GM15510 (cell line): ENCODE data around the gene RASA3.

ENCODE experiments used
- POLR2A ChIP-seq: IDR thresholded peaks from 3 replicates; pipeline ENCODE4 v1.6.1; 2011; ENCODE audit warnings: borderline replicate concordance; ENCODE audit not compliant: insufficient read length; ENCODE audit errors: extremely low read depth

Gene RASA3

DNA sequence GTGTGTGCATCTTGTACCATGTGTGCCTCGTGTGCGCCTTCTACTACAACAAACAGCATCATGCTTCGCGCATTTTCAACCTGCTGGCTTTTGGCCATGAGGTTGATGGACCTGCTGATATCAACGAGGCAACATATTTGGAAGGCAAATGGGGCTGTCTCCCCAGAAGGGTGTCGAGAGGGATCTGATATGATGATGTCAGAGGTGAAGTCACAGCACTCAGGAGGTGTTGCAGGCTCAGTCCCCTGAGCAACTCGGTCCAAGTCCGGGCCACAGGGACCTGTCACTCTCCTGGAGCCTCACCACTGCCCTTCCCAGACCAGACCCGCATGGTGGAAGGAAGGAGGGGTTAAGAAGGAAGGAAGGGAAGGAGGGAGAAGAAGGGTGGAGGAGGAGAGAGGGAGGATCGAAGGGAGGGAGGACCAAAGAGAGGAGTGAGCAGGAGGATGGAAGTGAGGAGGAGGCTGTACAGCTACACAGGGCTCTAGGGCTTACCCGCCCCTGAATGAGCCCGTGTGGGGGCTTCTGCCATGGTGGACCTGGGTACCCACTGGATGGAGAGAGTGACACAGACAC, 151.8 kb downstream of the RASA3 start:
- no peak for TF ChIP-seq POLR2A

DNA sequence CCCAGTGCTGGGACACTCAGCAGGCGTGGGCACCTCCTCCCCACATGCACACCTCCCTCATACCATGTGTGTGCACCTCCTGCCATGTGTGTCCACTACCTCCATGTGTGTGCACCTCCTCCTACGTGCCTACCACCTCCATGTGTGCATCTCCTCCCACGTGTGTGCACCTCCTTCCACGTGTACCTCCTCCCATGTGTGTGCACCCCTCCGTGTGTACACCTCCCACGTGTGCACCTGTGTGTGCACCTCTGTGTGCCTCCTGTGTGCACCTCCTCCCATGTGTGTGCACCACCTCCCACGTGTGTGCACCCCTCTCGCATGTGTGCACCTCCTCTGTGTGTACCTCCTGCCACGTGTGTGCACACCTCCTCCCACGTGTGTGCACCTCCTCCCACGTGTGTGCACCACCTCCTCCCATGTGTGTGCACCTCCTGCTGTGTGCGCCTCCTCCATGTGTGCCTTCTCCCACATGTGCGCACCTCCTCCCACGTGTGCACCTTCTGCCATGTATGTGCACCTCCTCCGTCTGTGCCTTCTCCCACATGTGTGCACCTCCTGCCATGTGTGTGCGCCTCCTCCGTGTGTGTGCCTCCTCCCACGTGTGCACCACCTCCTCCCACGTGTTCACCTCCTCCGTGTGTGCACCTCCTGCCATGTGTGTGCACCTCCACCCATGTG, 152.5 kb downstream of the RASA3 start:
- no peak for TF ChIP-seq POLR2A

DNA sequence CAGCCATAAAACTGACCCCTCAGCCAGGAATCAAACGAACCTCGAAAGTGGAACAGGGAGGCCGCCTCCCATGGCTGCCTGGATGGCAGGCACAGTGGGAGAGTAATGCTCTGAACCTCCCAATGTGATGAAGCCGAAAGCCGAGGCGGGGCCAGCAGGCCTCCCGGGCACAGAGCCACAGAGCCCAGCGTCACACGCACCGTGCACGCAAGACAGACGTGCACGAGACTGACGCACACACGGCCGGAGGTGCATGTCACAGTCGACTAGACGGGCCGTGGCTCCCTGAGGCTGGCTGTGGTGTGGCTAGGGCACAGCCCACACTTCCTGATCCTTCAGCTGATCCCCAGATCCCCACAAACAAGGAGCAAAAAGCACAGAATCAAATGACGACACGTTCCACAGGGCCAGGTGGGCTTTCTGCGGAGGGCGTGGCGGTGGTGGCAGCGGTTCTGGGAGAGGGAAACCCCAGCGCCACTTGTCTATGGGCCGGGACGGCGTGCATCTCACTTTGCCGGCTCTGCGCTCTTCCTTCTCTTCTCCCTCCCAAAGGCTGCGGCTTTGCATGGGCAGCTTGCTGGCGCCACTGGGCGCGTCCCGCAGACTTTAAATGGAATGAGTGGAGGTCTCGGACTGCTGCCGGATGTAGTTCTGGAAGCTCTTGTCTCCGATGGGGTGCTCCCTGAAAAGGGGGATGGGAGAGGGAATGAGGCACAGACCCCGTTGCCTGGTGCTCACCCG, 153.5 kb downstream of the RASA3 start:
- TF ChIP-seq POLR2A = no peak

DNA sequence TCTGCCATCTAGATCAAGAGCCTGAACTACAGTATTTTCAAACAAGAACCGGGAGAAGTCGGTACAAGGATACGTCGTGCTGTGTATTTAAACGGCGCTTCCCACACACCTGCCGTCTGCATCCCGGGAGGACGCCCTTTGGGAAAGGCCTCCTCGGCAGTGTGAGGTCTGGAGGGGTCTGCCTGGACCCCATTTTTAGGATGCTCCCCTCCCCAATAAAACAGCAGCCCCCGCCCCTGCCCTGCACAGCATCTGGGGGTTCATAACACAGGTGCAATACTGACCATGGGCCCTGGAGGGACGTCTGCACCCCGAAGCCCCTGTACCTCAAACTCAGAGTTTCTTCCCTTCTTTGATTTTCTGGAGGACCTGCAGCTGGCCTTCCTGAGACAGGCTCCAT, 154.4 kb downstream of the RASA3 start:
- no peak for TF ChIP-seq POLR2A

DNA sequence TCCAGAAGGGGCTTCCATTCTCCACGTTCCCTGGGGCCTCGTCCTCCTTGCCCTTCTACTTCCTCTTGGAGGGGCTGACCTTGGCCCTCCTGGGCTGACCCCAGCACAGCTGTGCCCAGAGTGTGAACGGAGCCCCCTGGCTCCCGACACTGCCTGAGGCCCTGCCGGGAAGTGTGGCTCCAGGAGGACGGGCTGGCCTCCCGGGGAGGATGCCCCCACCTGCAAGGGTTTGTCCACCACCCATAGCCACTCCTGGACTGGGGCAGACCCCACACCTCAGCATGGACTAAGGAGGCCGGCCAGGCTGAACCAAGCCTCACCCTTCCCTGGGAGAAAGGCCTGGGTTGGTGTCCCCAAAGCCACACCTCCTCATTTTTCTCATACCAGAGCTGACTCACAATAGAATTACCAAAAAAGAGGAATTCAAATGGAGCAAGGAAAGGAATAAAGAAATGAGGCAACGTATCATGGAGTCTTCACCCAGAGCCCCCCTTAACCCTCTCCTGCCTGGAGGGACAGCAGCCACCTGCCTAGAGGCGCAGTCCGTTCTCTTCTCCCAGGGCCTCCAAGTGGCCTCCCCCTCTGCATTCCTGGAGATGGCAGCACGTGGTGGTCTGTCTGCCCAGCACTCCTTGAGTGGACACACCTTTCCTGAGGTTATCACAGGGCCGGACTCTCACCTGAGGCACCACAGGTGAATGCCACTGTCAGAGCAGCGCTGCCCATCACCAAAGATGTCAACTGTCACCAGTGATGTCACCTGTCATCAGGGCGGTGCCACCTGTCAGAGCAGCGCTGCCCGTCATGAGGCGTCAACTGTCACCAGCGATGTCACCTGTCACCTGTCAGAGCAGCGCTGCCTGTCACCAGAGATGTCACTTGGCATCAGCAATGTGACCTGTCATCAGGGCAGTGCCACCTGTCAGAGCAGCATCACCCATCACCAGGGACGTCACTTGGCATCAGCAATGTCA, 155.4 kb downstream of the RASA3 start:
- TF ChIP-seq POLR2A = no peak

DNA sequence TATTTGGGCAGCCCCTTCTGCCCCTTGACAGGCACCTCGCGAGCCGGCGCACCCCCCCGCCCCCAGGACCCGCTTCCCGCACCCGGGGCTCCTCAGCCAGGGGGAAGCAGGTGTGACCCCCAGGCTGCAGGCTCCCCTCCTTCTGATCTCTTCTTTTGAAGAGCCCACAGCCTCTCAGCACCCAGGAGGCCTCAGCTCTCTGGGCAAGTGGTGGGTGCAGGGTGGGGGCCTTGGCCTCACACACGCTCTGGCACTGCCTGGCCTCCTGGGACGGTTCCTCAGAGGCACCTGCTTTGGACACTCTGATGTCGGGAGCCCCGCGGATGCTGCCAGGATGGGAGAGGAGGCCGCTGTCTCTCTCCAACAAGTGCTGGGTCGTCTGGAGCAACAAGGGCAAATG, 157.0 kb downstream of the RASA3 start:
- TF ChIP-seq POLR2A = no peak

DNA sequence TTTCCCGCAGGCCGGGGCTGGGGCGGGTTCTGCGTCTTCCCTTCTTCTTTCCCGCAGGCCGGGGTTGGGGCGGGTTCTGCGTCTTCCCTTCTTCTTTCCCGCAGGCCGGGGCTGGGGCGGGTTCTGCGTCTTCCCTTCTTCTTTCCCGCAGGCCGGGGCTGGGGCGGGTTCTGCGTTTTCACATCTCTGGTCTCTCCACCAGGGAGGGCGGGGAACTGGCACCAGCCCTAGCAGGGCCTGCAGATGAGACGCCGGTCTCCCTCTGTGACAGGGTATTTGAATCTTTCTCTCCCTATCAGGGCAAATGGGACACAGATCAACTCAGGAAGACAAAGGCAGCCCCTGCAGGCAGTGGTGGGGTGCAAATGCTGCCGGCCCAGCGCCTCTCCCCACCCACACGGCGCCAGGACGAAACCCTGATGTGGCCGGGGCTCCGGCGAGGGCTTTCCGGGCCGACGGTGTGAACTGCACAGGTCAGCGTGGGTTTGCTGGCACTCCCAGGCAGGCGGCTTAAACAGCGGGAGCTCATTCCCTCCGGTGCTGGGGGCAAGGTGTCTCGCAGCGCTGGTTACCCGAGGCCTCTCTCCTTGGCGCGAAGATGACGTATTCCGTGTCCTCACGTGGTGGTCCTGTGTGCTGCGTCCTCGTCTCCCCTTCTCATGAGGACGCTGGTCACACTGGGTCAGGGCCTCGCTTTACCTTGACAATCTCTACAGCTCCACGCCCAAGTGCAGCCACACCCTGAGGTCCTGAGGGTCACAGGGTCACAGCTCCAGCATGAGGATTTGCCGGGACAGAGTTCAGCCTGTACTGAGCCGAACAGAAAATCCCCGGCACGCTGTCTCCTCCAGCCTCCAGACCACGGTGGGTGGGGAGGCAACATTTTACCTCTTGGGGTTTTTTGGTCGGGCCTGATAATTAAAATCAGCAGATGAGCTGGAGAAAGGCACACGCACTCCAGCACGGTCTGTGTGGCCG, 157.8 kb downstream of the RASA3 start:
- TF ChIP-seq POLR2A = no peak

DNA sequence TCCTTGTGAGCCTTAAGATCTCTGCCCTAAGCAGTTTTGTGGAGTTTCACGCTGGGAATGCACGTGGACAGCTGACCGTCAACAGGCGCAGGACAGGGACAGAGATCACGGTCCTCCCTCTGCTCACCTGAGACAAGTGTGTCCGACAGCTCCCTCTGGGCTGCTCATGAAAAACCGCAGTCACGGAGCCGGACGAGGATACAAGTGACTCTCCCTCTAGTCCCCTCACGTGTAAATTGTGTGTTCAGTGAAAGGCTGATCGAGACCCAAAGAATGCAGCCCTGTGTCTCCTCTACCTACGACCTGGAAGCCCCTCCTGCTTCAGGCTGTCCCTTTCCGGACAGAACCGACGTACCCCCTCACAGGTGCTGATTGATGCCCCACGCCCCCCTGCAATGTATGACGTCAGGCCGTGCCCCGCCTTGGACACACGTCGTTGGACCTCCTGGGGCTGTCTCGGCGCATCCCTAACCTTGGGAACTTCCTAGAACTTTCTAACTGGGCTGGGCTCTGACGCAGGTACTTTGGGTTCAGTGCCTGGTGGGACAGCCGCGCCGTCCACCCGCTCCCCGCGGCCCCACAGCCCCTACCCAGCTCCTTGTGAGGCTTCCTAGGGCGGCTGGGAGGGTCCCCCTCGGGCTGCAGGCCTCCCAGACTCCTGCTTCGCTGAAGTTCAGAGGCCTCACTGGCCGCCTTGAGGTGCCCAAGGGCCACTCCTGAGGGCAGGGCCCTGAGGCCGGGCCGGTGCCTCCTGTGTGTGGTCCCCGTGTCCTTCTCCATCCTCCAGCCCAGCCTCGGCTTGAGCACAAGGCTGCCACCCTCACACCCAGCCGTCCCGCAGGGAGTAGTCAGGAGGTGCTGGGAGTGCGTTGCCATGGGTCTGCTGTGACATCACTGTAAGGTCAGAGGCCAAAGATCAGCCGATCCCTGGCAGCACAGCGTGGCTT, 158.9 kb downstream of the RASA3 start, which contains the start of gene C13orf46:
TSS of gene C13orf46 (minus strand) at position 859 of the 947 bp plus-strand sequence. CDS start at position 780, 79 bp downstream.
- no peak for TF ChIP-seq POLR2A

DNA sequence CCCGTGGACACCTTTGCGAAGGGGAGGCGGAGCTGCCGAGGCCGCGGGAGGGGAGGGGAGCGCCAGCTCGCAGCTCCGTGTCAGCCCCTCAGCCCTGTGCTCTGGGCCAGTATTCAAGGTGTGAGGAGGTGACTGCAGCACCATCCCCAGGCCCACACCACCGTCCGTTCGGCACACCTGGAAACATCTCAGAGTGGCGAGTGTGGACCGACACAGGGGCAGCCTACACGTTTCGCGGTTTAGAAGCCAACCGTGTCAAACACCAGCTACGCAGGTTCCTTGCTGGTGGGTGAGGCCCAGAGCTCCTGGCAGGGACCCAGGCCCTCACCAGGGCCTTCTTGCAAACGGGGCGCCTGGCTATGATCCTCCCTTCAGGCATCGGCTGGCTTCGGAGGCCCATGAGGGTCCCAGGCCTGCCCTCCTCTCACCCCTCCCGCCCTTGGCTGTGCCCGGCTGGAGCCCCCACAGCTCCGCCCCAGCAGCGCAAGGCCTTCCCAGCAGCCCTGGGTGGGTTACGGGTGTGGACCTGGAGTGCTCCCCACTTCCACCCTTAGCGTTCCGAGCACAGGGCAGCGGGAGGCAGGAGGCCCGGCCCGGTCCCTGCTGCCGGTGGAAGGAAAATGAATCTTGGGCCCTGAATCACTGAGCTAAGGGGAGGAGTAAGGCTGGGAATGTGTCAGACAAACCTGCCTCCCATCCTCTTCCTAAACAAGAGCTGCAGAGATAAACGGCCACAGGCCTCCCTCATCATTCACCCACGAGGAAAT, 159.8 kb downstream of the RASA3 start:
- TF ChIP-seq POLR2A = no peak

DNA sequence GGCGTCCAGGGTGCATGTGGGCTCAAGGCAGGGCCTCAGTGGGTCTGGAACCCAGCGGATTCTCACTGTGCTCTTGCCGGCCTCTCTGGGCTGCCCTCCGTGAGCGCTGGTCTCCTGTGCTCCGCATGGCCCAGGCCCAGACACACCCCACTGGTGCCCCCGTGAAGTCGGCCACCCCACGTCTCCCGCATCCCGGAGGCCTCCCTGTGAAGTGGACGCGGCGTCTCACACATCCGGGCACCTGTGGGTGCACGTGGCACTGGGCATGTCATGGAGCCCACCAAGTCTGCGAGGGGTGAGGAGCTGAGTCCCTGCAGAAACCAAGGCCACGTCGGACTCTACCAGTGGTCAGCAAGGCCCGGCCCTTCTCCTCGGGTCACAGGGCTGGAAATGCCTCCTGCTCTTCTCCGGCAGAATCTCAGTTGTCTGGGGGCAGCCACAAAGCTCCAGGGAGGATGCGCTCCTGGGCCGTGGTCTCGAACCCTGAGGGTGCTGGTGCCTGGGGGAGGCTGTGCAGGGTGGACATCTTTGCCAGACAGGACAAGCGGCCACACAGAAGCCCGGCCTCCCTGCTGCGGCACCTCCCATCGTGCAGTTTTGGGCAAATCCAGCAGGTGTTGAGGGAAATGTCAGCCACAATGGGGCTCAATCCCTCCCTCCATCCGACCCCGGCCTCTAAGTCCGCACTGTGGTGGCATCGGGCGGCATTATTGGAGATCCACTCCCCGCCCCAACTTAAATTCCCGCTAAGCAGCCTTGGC, 160.8 kb downstream of the RASA3 start:
- no peak for TF ChIP-seq POLR2A
